GM23248 (cell line): ENCODE results near the gene LST1.

Experiments used
- EZH2 ChIP-seq: fragments of 200-600 bp; sonication (generic); IDR thresholded peaks from 2 replicates; pipeline ENCODE4 v1.6.1; 2018; ENCODE audit warnings: antibody characterized with exemption, mild to moderate bottlenecking; ENCODE audit not compliant: insufficient read depth, poor library complexity, severe bottlenecking
- EZH2phosphoT487 ChIP-seq: fragments of 200-600 bp; sonication (generic); IDR thresholded peaks from 2 replicates; pipeline ENCODE4 v1.6.1; 2018; ENCODE audit warnings: antibody characterized with exemption, moderate library complexity, mild to moderate bottlenecking, low read depth; ENCODE audit not compliant: insufficient read depth

DNA sequence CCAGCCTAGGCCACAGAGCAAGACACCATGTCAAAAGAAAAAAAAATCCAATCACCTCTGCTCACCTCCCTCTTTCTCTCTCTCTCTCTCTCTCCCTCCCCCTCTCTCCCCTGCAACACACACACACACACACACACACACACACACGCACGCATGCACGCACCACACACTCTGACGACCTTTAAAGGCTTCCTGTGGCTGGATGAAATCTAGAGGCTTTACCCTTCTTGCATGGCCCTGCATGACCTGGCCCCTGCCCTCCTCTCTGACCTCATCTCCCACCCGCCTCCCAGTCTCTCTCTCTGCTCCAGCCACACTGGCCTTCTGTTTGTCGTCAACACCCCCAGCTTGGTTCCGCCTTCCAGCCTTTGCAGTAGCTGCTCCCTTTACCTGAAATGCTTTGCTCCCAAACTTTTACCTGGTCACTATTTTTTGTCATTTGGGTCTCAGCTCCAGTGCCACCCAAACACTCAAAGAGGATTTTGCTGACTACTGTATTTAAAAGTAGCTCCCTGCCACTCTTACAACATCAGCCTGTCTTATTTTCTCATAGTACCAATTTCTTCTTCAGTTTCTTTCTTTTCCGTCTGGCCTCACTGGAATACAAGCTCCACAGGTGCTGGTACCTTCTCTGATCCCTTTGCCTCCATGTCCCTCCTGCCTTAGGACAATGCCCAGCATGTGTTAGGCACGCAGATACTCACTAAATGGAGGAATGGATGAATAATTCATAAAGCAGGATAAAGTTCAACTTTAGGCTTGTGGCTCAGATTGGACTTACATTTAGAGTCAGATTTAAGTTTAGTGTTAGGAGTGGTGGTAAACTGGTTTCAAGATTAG is 18.3 kb upstream of the LST1 start:
- no peak for TF ChIP-seq EZH2
- TF ChIP-seq EZH2phosphoT487: no peak
